Measurements from ENCODE around the gene MAP7D1. TPM values are rescaled to one million over a fixed set of nuclear protein-coding genes. Genes with fewer than 3 reads are reported as not detected.
A peak's percentile ranks its signal among the peaks of the same experiment; 100 is the strongest.

MAP7D1 gene
- total and polyA plus RNA-seq, 2 of the 13 experiments (the other 11 are each of a cell fraction or from before 2014, with no cell fraction given) = 5.6 to 7.2 TPM

GRCh38 chr1:36149237-36149972 lies 6.6 kb upstream of the MAP7D1 start, which contains the start of gene TRAPPC3 (continued):
- TF ChIP-seq ZNF563 (CRISPR knock-in tag; IDR thresholded peaks at IDR 0.05) = no peak
- peak in 1 of 2 experiments; percentile 81; a peak in 2 of 4 replicates for TF ChIP-seq KLF16 (CRISPR knock-in tag; IDR thresholded peaks at IDR 0.05)
- no peak for TF ChIP-seq HNF4G (IDR thresholded peaks at IDR 0.05; ENCODE audit: borderline replicate concordance, low read depth, low read length)
- no peak for TF ChIP-seq HNF4G (CRISPR knock-in tag; IDR thresholded peaks at IDR 0.05; ENCODE audit: borderline replicate concordance, low read depth)
- TF ChIP-seq DBP (CRISPR knock-in tag; IDR thresholded peaks at IDR 0.05; ENCODE audit: not compliant biosample characterization) = no peak
- TF ChIP-seq E2F1 (CRISPR knock-in tag; IDR thresholded peaks at IDR 0.05) = peak; percentile 90
- no peak for TF ChIP-seq SATB2 (CRISPR knock-in tag; IDR thresholded peaks at IDR 0.05)
- no peak; the same call in 1 of the 2 replicates for TF ChIP-seq ZNF180 (CRISPR knock-in tag; IDR thresholded peaks at IDR 0.05; ENCODE audit: borderline replicate concordance, low read depth)
- TF ChIP-seq, protein P1, sequence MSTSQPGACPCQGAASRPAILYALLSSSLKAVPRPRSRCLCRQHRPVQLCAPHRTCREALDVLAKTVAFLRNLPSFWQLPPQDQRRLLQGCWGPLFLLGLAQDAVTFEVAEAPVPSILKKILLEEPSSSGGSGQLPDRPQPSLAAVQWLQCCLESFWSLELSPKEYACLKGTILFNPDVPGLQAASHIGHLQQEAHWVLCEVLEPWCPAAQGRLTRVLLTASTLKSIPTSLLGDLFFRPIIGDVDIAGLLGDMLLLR (CRISPR knock-in tag; IDR thresholded peaks at IDR 0.05) = peak; percentile 72
- peak; percentile 90 for TF ChIP-seq HDAC1 (CRISPR knock-in tag; IDR thresholded peaks at IDR 0.05)
- TF ChIP-seq, protein P2, sequence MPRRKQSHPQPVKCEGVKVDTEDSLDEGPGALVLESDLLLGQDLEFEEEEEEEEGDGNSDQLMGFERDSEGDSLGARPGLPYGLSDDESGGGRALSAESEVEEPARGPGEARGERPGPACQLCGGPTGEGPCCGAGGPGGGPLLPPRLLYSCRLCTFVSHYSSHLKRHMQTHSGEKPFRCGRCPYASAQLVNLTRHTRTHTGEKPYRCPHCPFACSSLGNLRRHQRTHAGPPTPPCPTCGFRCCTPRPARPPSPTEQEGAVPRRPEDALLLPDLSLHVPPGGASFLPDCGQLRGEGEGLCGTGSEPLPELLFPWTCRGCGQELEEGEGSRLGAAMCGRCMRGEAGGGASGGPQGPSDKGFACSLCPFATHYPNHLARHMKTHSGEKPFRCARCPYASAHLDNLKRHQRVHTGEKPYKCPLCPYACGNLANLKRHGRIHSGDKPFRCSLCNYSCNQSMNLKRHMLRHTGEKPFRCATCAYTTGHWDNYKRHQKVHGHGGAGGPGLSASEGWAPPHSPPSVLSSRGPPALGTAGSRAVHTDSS (CRISPR knock-in tag; conservative IDR thresholded peaks at IDR 0.05) = no peak
- no peak; the same call in 1 of the 2 replicates for TF ChIP-seq ZNF552 (CRISPR knock-in tag; IDR thresholded peaks at IDR 0.05; ENCODE audit: borderline replicate concordance)
- no peak for TF ChIP-seq ATM (IDR thresholded peaks at IDR 0.05; ENCODE audit: borderline replicate concordance)
- no peak for TF ChIP-seq MTF1 (CRISPR knock-in tag; IDR thresholded peaks at IDR 0.05)
- TF ChIP-seq ZNF160 (CRISPR knock-in tag; IDR thresholded peaks at IDR 0.05) = peak; percentile 22; the same call in 1 of the 2 replicates
- peak; percentile 63; the same call in 1 of the 2 replicates for TF ChIP-seq ZFP36L1 (CRISPR knock-in tag; IDR thresholded peaks at IDR 0.05)
- TF ChIP-seq, protein P3, sequence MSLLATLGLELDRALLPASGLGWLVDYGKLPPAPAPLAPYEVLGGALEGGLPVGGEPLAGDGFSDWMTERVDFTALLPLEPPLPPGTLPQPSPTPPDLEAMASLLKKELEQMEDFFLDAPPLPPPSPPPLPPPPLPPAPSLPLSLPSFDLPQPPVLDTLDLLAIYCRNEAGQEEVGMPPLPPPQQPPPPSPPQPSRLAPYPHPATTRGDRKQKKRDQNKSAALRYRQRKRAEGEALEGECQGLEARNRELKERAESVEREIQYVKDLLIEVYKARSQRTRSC (CRISPR knock-in tag; IDR thresholded peaks at IDR 0.05; ENCODE audit: low read depth) = no peak
- no peak for TF ChIP-seq TSC22D2 (CRISPR knock-in tag; IDR thresholded peaks at IDR 0.05; ENCODE audit: borderline replicate concordance)
- TF ChIP-seq PHF20 (CRISPR knock-in tag; IDR thresholded peaks at IDR 0.05) = peak; percentile 79
- no peak for TF ChIP-seq FLYWCH1 (CRISPR knock-in tag; IDR thresholded peaks at IDR 0.05)
- peak; percentile 79 for TF ChIP-seq SP5 (CRISPR knock-in tag; IDR thresholded peaks at IDR 0.05; ENCODE audit: borderline replicate concordance, low read depth)
- TF ChIP-seq UBTF (CRISPR knock-in tag; IDR thresholded peaks at IDR 0.05) = 0 out of 2 replicates have a peak, but pooled peaks have one; percentile 54
